Spleen (tissue), 11 donors: ENCODE data around the gene C9. TPM values are rescaled to one million over a fixed set of nuclear protein-coding genes. Genes with fewer than 3 reads are reported as not detected.

Source experiments
- DNase-seq: peaks from one replicate; pipeline ENCODE4 v3.0.0-alpha.2; 2020
- H3K27ac ChIP-seq, 8 donors: fragments of 200-600 bp; sonication (generic) in 7 of 8; 1 replicate in 4 of 8; 2 replicates in 4 of 8; pipeline versions ENCODE4 v1.5.0 to v1.8.0; 2016 to 2021; ENCODE audit warnings: inconsistent platforms in 4 of 8, mild to moderate bottlenecking in 4 of 8, moderate library complexity in 1 of 8
- H3K27me3 ChIP-seq, 7 donors: fragments of 200-600 bp; sonication (generic) in 6 of 7; replicated peaks in 1 of 7; 1 replicate in 4 of 7; 2 replicates in 3 of 7; pipeline versions ENCODE4 v1.5.0 to v1.8.0; 2016 to 2021; ENCODE audit warnings: inconsistent platforms in 3 of 7, mild to moderate bottlenecking in 1 of 7
- H3K36me3 ChIP-seq, 6 donors: fragments of 200-600 bp; sonication (generic) in 5 of 6; 1 replicate in 4 of 6; 2 replicates in 2 of 6; pipeline versions ENCODE4 v1.5.0 to v1.8.0; 2016 to 2021; ENCODE audit warnings: inconsistent platforms in 2 of 6
- H3K4me1 ChIP-seq, 6 donors: fragments of 200-600 bp; sonication (generic) in 5 of 6; 1 replicate in 3 of 6; 2 replicates in 3 of 6; pipeline versions ENCODE4 v1.5.0 to v1.8.0; 2016 to 2021; ENCODE audit warnings: inconsistent platforms in 3 of 6
- H3K4me3 ChIP-seq, 8 donors: fragments of 200-600 bp; sonication (generic) in 7 of 8; 1 replicate in 4 of 8; 2 replicates in 4 of 8; pipeline versions ENCODE4 v1.5.0 to v1.8.0; 2016 to 2021; ENCODE audit warnings: inconsistent platforms in 4 of 8, mild to moderate bottlenecking in 4 of 8, moderate library complexity in 2 of 8
- H3K9me3 ChIP-seq, 8 donors: fragments of 200-600 bp; sonication (generic) in 7 of 8; 1 replicate in 4 of 8; 2 replicates in 4 of 8; pipeline versions ENCODE4 v1.5.0 to v1.8.0; 2016 to 2021; ENCODE audit warnings: inconsistent platforms in 4 of 8
- CTCF ChIP-seq, 11 experiments: fragments of 200-600 bp in 7 of 11; fragments of 450-650 bp in 4 of 11; sonication (generic) in 4 of 11; IDR thresholded peaks in 8 of 11; conservative IDR thresholded peaks in 3 of 11; 1 replicate in 7 of 11; 2 replicates in 4 of 11; pipeline versions ENCODE4 v1.4.0 to v1.8.0; 2016 to 2021; ENCODE audit warnings: antibody characterized with exemption in 11 of 11, inconsistent platforms in 4 of 11, mild to moderate bottlenecking in 1 of 11
- POLR2A ChIP-seq, 3 donors: fragments of 450-650 bp; IDR thresholded peaks; one replicate each; pipeline ENCODE4 v1.5.1; 2017; ENCODE audit warnings: antibody characterized with exemption in 3 of 3, mild to moderate bottlenecking in 1 of 3
- POLR2AphosphoS5 ChIP-seq, 3 donors: sonication (generic); formaldehyde crosslinking; IDR thresholded peaks; one replicate each; pipeline ENCODE4 v1.5.1; 2017; ENCODE audit warnings: antibody characterized with exemption in 3 of 3
- WGBS, 5 donors: extraction: QIAGEN DNeasy Blood & Tissue Kit in 3 of 5; methylation state at CpG; one replicate each; pipeline versions ENCODE4 v1.1.5 to v1.1.7; 2013 to 2018; 5-methylcytosine and 5-hydroxymethylcytosine counted together
- intact Hi-C: fragments of 100-400 bp; cut with DNase I; formaldehyde crosslinking; loops from one replicate; pipeline ENCODE4 v1.15.0; 2023; ENCODE audit warnings: low total_unique reads
- polyA plus RNA-seq, 3 donors: library from polyadenylated mRNA; stranded (reverse); fragments of 200-250 nt; gene quantifications; one replicate each; pipeline ENCODE4 v1.2.1, GENCODE V29; 2013
- total RNA-seq, 7 donors: library from RNA; depleted of rRNA in 3 of 7; stranded (reverse); fragments of >200 nt in 3 of 7; fragmentation: NEBNext Ultra II Directional in 4 of 7; extraction: Animal tissue kit (Norgen Biotek cat#: 25700) in 4 of 7; gene quantifications; one replicate each; pipeline versions ENCODE4 v1.1.0 to v1.2.1, GENCODE V29; 2016 to 2021
- donor health status: healthy with polysubstance abuse.
- donor health status: DM: no; HTN: no; CAD: no; lungs with moderate emphysema.
- donor health status: DM: no; HTN: no; CAD: no.
- donor health status: Bipolar disorder and iron deficiency.
- donor health status: healthy.
- donor health status: DM: no; HTN: no; CAD: no.
- donor health status: DM: yes; HTN: yes; CAD: no.

C9 gene
- total and polyA plus RNA-seq, 10 donors = 0.55 TPM; not detected in 9

- H3K27ac ChIP-seq = peak overlapping the region in 1 of 8 donors; percentile 82
- H3K4me3 ChIP-seq = no peak overlapping the region
- no peak for DNase-seq
- intact Hi-C loops = no loop called here
- H3K27me3 ChIP-seq = no peaks in the 10 kb centered on the region
- H3K36me3 ChIP-seq = no peaks in the 10 kb centered on the region
- no peaks in the 10 kb centered on the region for H3K9me3 ChIP-seq
- WGBS, 5 donors = 93 to 97% (median 95%) methylated on average over 3 of the region's 3 CpGs
- no peak for TF ChIP-seq POLR2A (IDR thresholded peaks at IDR 0.05)
- TF ChIP-seq CTCF (IDR thresholded peaks at IDR 0.05 in 8 of 11, conservative IDR thresholded peaks at IDR 0.05 in 3 of 11) = no peak
- no peak for TF ChIP-seq POLR2AphosphoS5 (IDR thresholded peaks at IDR 0.05)
- H3K4me1 ChIP-seq = peaks cover 0 to 75% (median 15%) of the 10 kb centered on the region in 6 donors
Observed at GRCh38 chr5:39257554-39257953, 106.7 kb downstream of the C9 start.

- no peak for DNase-seq
- Histone ChIP-seq H3K4me3 (peak overlapping the region in 1 of 8 donors; percentile 24), H3K9me3 (no peaks in the 10 kb centered on the region), H3K27ac (peak overlapping the region in 6 of 8 donors; percentile 16 to 82 (median 59)), H3K36me3 (no peaks in the 10 kb centered on the region), H3K4me1 (peaks cover 0 to 72% (median 16%) of the 10 kb centered on the region in 6 donors), H3K27me3 (no peaks in the 10 kb centered on the region)
- 22 to 39% (median 25%) methylated on average over 4 of the region's 4 CpGs for WGBS, 5 donors
- no peak for TF ChIP-seq POLR2AphosphoS5 (IDR thresholded peaks at IDR 0.05)
- TF ChIP-seq CTCF (IDR thresholded peaks at IDR 0.05 in 8 of 11, conservative IDR thresholded peaks at IDR 0.05 in 3 of 11) = no peak
- intact Hi-C loops = no loop called here
Observed at GRCh38 chr5:39256477-39257235, 107.6 kb downstream of the C9 start.

- no peaks in the 10 kb centered on the region for H3K27me3 ChIP-seq
- peaks cover 0 to 4% (median under 1%) of the 10 kb centered on the region in 8 donors for H3K9me3 ChIP-seq
- intact Hi-C loops = no loop called here
- TF ChIP-seq CTCF (IDR thresholded peaks at IDR 0.05 in 8 of 11, conservative IDR thresholded peaks at IDR 0.05 in 3 of 11) (no peak), POLR2A (IDR thresholded peaks at IDR 0.05) (no peak), POLR2AphosphoS5 (IDR thresholded peaks at IDR 0.05) (no peak)
- H3K4me1 ChIP-seq = peaks cover 0 to 71% (median 16%) of the 10 kb centered on the region in 6 donors
- peaks cover 0 to 3% (median 0%) of the 10 kb centered on the region in 6 donors for H3K36me3 ChIP-seq
- no peak for DNase-seq
- peak overlapping the region in 2 of 8 donors; percentile 66 to 82 for H3K27ac ChIP-seq
- WGBS, 5 donors = 88 to 98% (median 92%) methylated on average over 2 of the region's 2 CpGs
- H3K4me3 ChIP-seq = no peak overlapping the region
Observed at GRCh38 chr5:39255406-39255805, 108.9 kb downstream of the C9 start.

GRCh38 chr5:39254671-39255070 is 109.6 kb downstream of the C9 start:
- peak overlapping the region in 1 of 8 donors; percentile 82 for H3K27ac ChIP-seq
- no peak for TF ChIP-seq POLR2A (IDR thresholded peaks at IDR 0.05)
- no peak for TF ChIP-seq CTCF (IDR thresholded peaks at IDR 0.05 in 8 of 11, conservative IDR thresholded peaks at IDR 0.05 in 3 of 11)
- no peak for TF ChIP-seq POLR2AphosphoS5 (IDR thresholded peaks at IDR 0.05)
- intact Hi-C loops = no loop called here
- DNase-seq = no peak
- peaks cover 0 to 12% (median 8%) of the 10 kb centered on the region in 8 donors for H3K9me3 ChIP-seq
- H3K4me1 ChIP-seq = peaks cover 0 to 71% (median 16%) of the 10 kb centered on the region in 6 donors
- H3K27me3 ChIP-seq = no peaks in the 10 kb centered on the region
- no peak overlapping the region for H3K4me3 ChIP-seq
- H3K36me3 ChIP-seq = peaks cover 0 to 10% (median 0%) of the 10 kb centered on the region in 6 donors
